Measurements from ENCODE around the gene UBL3. TPM values are rescaled to one million over a fixed set of nuclear protein-coding genes. Genes with fewer than 3 reads are reported as not detected.

UBL3 gene
- total and polyA plus RNA-seq, 2 of the 8 experiments (the other 6 are each of a cell fraction or from before 2014, with no cell fraction given): 5.3 to 16.1 TPM

DNA sequence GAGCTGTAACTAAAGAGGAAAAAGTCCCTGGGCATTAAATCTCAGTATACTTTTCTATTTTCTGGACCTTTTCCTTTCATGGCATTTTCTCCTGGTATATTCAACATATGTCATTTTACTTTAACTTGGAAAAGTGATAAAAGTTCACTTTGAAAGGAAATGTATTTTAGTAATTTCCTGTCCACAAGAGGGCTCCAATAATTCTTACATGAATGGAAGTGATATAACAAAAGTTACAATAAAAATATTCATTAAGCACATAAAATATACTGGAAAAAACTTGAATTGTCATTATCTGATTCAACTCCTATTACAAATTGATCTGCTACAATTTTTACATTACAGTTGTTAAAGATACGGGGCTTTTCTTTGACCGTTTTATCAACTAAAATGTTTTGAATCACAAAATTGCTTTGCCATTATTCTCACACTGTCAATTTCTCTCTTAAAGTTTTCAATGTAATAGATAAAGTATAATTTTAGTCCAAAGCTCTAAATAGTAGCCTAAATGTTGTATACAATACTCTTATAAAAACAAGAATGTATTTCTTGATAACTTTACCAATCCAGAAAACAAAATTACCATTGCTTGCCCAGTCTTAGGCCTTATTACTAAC, 4.9 kb downstream of the UBL3 start (continued):
- TF ChIP-seq, protein P1, sequence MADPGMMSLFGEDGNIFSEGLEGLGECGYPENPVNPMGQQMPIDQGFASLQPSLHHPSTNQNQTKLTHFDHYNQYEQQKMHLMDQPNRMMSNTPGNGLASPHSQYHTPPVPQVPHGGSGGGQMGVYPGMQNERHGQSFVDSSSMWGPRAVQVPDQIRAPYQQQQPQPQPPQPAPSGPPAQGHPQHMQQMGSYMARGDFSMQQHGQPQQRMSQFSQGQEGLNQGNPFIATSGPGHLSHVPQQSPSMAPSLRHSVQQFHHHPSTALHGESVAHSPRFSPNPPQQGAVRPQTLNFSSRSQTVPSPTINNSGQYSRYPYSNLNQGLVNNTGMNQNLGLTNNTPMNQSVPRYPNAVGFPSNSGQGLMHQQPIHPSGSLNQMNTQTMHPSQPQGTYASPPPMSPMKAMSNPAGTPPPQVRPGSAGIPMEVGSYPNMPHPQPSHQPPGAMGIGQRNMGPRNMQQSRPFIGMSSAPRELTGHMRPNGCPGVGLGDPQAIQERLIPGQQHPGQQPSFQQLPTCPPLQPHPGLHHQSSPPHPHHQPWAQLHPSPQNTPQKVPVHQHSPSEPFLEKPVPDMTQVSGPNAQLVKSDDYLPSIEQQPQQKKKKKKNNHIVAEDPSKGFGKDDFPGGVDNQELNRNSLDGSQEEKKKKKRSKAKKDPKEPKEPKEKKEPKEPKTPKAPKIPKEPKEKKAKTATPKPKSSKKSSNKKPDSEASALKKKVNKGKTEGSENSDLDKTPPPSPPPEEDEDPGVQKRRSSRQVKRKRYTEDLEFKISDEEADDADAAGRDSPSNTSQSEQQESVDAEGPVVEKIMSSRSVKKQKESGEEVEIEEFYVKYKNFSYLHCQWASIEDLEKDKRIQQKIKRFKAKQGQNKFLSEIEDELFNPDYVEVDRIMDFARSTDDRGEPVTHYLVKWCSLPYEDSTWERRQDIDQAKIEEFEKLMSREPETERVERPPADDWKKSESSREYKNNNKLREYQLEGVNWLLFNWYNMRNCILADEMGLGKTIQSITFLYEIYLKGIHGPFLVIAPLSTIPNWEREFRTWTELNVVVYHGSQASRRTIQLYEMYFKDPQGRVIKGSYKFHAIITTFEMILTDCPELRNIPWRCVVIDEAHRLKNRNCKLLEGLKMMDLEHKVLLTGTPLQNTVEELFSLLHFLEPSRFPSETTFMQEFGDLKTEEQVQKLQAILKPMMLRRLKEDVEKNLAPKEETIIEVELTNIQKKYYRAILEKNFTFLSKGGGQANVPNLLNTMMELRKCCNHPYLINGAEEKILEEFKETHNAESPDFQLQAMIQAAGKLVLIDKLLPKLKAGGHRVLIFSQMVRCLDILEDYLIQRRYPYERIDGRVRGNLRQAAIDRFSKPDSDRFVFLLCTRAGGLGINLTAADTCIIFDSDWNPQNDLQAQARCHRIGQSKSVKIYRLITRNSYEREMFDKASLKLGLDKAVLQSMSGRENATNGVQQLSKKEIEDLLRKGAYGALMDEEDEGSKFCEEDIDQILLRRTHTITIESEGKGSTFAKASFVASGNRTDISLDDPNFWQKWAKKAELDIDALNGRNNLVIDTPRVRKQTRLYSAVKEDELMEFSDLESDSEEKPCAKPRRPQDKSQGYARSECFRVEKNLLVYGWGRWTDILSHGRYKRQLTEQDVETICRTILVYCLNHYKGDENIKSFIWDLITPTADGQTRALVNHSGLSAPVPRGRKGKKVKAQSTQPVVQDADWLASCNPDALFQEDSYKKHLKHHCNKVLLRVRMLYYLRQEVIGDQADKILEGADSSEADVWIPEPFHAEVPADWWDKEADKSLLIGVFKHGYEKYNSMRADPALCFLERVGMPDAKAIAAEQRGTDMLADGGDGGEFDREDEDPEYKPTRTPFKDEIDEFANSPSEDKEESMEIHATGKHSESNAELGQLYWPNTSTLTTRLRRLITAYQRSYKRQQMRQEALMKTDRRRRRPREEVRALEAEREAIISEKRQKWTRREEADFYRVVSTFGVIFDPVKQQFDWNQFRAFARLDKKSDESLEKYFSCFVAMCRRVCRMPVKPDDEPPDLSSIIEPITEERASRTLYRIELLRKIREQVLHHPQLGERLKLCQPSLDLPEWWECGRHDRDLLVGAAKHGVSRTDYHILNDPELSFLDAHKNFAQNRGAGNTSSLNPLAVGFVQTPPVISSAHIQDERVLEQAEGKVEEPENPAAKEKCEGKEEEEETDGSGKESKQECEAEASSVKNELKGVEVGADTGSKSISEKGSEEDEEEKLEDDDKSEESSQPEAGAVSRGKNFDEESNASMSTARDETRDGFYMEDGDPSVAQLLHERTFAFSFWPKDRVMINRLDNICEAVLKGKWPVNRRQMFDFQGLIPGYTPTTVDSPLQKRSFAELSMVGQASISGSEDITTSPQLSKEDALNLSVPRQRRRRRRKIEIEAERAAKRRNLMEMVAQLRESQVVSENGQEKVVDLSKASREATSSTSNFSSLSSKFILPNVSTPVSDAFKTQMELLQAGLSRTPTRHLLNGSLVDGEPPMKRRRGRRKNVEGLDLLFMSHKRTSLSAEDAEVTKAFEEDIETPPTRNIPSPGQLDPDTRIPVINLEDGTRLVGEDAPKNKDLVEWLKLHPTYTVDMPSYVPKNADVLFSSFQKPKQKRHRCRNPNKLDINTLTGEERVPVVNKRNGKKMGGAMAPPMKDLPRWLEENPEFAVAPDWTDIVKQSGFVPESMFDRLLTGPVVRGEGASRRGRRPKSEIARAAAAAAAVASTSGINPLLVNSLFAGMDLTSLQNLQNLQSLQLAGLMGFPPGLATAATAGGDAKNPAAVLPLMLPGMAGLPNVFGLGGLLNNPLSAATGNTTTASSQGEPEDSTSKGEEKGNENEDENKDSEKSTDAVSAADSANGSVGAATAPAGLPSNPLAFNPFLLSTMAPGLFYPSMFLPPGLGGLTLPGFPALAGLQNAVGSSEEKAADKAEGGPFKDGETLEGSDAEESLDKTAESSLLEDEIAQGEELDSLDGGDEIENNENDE (IDR thresholded peaks at IDR 0.05; ENCODE audit: insufficient replicate concordance, low read length): no peak
- TF ChIP-seq POU5F1 (IDR thresholded peaks at IDR 0.05; ENCODE audit: low read depth, low read length) (no peak), FOSL1 (IDR thresholded peaks at IDR 0.05; ENCODE audit: insufficient read depth, low read depth, low read length) (no peak), TCF12 (IDR thresholded peaks at IDR 0.05; ENCODE audit: low read depth, low read length) (no peak), BACH1 (IDR thresholded peaks at IDR 0.05; ENCODE audit: low read length) (no peak), CTBP2 (IDR thresholded peaks at IDR 0.05; ENCODE audit: borderline replicate concordance, insufficient read depth, insufficient read length, low read length) (no peak), SUZ12 (IDR thresholded peaks at IDR 0.05; ENCODE audit: low read length) (no peak), ZNF274 (IDR thresholded peaks at IDR 0.05; ENCODE audit: borderline replicate concordance, extremely low read depth, low read length) (no peak), NANOG (IDR thresholded peaks at IDR 0.05; ENCODE audit: insufficient read depth, low read depth, low read length, poor library complexity, severe bottlenecking) (no peak)
- TF ChIP-seq, protein P2, sequence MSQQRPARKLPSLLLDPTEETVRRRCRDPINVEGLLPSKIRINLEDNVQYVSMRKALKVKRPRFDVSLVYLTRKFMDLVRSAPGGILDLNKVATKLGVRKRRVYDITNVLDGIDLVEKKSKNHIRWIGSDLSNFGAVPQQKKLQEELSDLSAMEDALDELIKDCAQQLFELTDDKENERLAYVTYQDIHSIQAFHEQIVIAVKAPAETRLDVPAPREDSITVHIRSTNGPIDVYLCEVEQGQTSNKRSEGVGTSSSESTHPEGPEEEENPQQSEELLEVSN (IDR thresholded peaks at IDR 0.05): no peak
